SJCRH30 (cell line): ENCODE data around the gene RIPOR3. TPM values are rescaled to one million over a fixed set of nuclear protein-coding genes. Genes with fewer than 3 reads are reported as not detected.
"Not testable (repeated sequence)": the region's sequence is repeated elsewhere in the genome, so short reads cannot be mapped to it uniquely, and the experiment has no call there.

ENCODE experiments used
- DNase-seq, 2 experiments: peaks; one replicate each; pipeline ENCODE4 v3.0.0-alpha.2; 2015 to 2020
- H3K27ac ChIP-seq: fragments of 250-450 bp; sonication (Bioruptor Pico); 2 replicates; pipeline ENCODE4 v1.5.1; 2020; ENCODE audit warnings: mild to moderate bottlenecking, moderate library complexity
- H3K27me3 ChIP-seq: fragments of 250-450 bp; sonication (Bioruptor Pico); 2 replicates; pipeline ENCODE4 v1.5.1; 2020; ENCODE audit warnings: mild to moderate bottlenecking, moderate library complexity
- H3K36me3 ChIP-seq: fragments of 250-450 bp; sonication (Bioruptor Pico); 2 replicates; pipeline ENCODE4 v1.5.1; 2020; ENCODE audit warnings: mild to moderate bottlenecking, moderate library complexity
- H3K4me1 ChIP-seq: fragments of 250-450 bp; sonication (Bioruptor Pico); 2 replicates; pipeline ENCODE4 v1.5.1; 2020; ENCODE audit warnings: mild to moderate bottlenecking, moderate library complexity
- H3K4me3 ChIP-seq: fragments of 250-450 bp; sonication (Bioruptor Pico); 2 replicates; pipeline ENCODE4 v1.5.1; 2020; ENCODE audit warnings: mild to moderate bottlenecking, moderate library complexity
- H3K9me3 ChIP-seq: fragments of 250-450 bp; sonication (Bioruptor Pico); replicated peaks from 2 replicates; pipeline ENCODE4 v1.5.1; 2020; ENCODE audit warnings: mild to moderate bottlenecking, moderate library complexity
- total RNA-seq: library from RNA; depleted of rRNA; stranded (reverse); fragments of >200 nt; shearing (Covaris generic); gene quantifications from 2 replicates; pipeline ENCODE4 v1.2.3, GENCODE V29; 2014

The RIPOR3 gene
- total RNA-seq, 1 experiment from 2014 or later: 2.6 TPM

- no peak for DNase-seq
- Histone ChIP-seq H3K27ac (no peak overlapping the region), H3K4me1 (peaks cover 19% of the 10 kb centered on the region), H3K4me3 (no peak overlapping the region), H3K36me3 (no peaks in the 10 kb centered on the region), H3K9me3 (no peaks in the 10 kb centered on the region), H3K27me3 (peaks cover 3% of the 10 kb centered on the region; the same call in 1 of the 2 replicates)
Measured at GRCh38 chr20:50671626-50672025, 19.7 kb downstream of the RIPOR3 start.

GRCh38 chr20:50671010-50671409 lies 20.3 kb downstream of the RIPOR3 start:
- H3K27me3 ChIP-seq, H3K9me3 ChIP-seq, H3K4me3 ChIP-seq, H3K27ac ChIP-seq, H3K36me3 ChIP-seq, DNase-seq: not testable (repeated sequence)
- H3K4me1 ChIP-seq: peaks cover 18% of the 10 kb centered on the region

- peak; percentile 64 to 82 for DNase-seq
Measured at GRCh38 chr20:50670126-50670862, 21.0 kb downstream of the RIPOR3 start.

GRCh38 chr20:50668798-50669197 lies 22.5 kb downstream of the RIPOR3 start:
- H3K4me1 ChIP-seq: peaks cover 9% of the 10 kb centered on the region

More at GRCh38 chr20:50670126-50670862, 21.0 kb downstream of the RIPOR3 start:
- Histone ChIP-seq H3K4me1 (peaks cover 11% of the 10 kb centered on the region), H3K9me3 (no peaks in the 10 kb centered on the region), H3K4me3 (no peak overlapping the region), H3K36me3 (no peaks in the 10 kb centered on the region), H3K27me3 (peaks cover 3% of the 10 kb centered on the region; the same call in 1 of the 2 replicates), H3K27ac (no peak overlapping the region)

GRCh38 chr20:50668326-50668725 lies 23.0 kb downstream of the RIPOR3 start:
- no peak for DNase-seq

More at GRCh38 chr20:50668798-50669197, 22.5 kb downstream of the RIPOR3 start:
- peaks cover 3% of the 10 kb centered on the region; the same call in 1 of the 2 replicates for H3K27me3 ChIP-seq
- no peak overlapping the region for H3K4me3 ChIP-seq
- no peak overlapping the region for H3K27ac ChIP-seq
- no peak for DNase-seq
- no peaks in the 10 kb centered on the region for H3K36me3 ChIP-seq
- H3K9me3 ChIP-seq: no peaks in the 10 kb centered on the region

GRCh38 chr20:50666709-50667298 lies 24.5 kb downstream of the RIPOR3 start:
- Histone ChIP-seq H3K27ac (no peak overlapping the region), H3K4me3 (no peak overlapping the region)

More at GRCh38 chr20:50668326-50668725, 23.0 kb downstream of the RIPOR3 start:
- Histone ChIP-seq H3K36me3 (no peaks in the 10 kb centered on the region), H3K27me3 (peaks cover 3% of the 10 kb centered on the region; the same call in 1 of the 2 replicates), H3K4me3 (no peak overlapping the region), H3K9me3 (no peaks in the 10 kb centered on the region), H3K27ac (no peak overlapping the region), H3K4me1 (peaks cover 9% of the 10 kb centered on the region)

GRCh38 chr20:50664254-50664653 lies 27.1 kb downstream of the RIPOR3 start:
- Histone ChIP-seq H3K4me3 (no peak overlapping the region), H3K36me3 (no peaks in the 10 kb centered on the region), H3K27me3 (peaks cover 3% of the 10 kb centered on the region; the same call in 1 of the 2 replicates), H3K27ac (no peak overlapping the region), H3K9me3 (no peaks in the 10 kb centered on the region), H3K4me1 (peaks cover 6% of the 10 kb centered on the region; the same call in 1 of the 2 replicates)
- no peak for DNase-seq

More at GRCh38 chr20:50666709-50667298, 24.5 kb downstream of the RIPOR3 start:
- no peak for DNase-seq
- Histone ChIP-seq H3K9me3 (no peaks in the 10 kb centered on the region), H3K27me3 (peaks cover 3% of the 10 kb centered on the region; the same call in 1 of the 2 replicates), H3K36me3 (no peaks in the 10 kb centered on the region), H3K4me1 (peaks cover 9% of the 10 kb centered on the region)

- Histone ChIP-seq H3K27ac (no peak overlapping the region), H3K36me3 (no peaks in the 10 kb centered on the region), H3K4me1 (peaks cover 6% of the 10 kb centered on the region; the same call in 1 of the 2 replicates), H3K27me3 (peaks cover 3% of the 10 kb centered on the region; the same call in 1 of the 2 replicates), H3K4me3 (no peak overlapping the region), H3K9me3 (no peaks in the 10 kb centered on the region)
- no peak for DNase-seq
Measured at GRCh38 chr20:50663095-50663821, 28.1 kb downstream of the RIPOR3 start.

GRCh38 chr20:50659975-50660670 lies 31.2 kb downstream of the RIPOR3 start:
- no peak overlapping the region for H3K4me3 ChIP-seq
- no peak for DNase-seq
- H3K9me3 ChIP-seq: no peaks in the 10 kb centered on the region
- no peaks in the 10 kb centered on the region for H3K36me3 ChIP-seq
- H3K4me1 ChIP-seq: peaks cover 6% of the 10 kb centered on the region
- no peak overlapping the region for H3K27ac ChIP-seq
- H3K27me3 ChIP-seq: no peaks in the 10 kb centered on the region

GRCh38 chr20:50658804-50659380 lies 32.5 kb downstream of the RIPOR3 start:
- H3K27me3 ChIP-seq: no peaks in the 10 kb centered on the region
- peaks cover 13% of the 10 kb centered on the region for H3K4me1 ChIP-seq
- H3K36me3 ChIP-seq: no peaks in the 10 kb centered on the region
- DNase-seq: no peak
- H3K27ac ChIP-seq: no peak overlapping the region
- no peak overlapping the region for H3K4me3 ChIP-seq
- H3K9me3 ChIP-seq: no peaks in the 10 kb centered on the region

- DNase-seq: peak; percentile 83 to 92
- Histone ChIP-seq H3K36me3 (no peaks in the 10 kb centered on the region), H3K27ac (peak overlapping the region; percentile 79), H3K4me3 (peak overlapping the region; percentile 45), H3K9me3 (no peaks in the 10 kb centered on the region), H3K4me1 (peaks cover 18% of the 10 kb centered on the region), H3K27me3 (no peaks in the 10 kb centered on the region)
Measured at GRCh38 chr20:50655311-50655880, 35.9 kb downstream of the RIPOR3 start.

GRCh38 chr20:50654904-50655303 lies 36.4 kb downstream of the RIPOR3 start:
- peaks cover 18% of the 10 kb centered on the region for H3K4me1 ChIP-seq
- H3K9me3 ChIP-seq: no peaks in the 10 kb centered on the region
- H3K27me3 ChIP-seq: no peaks in the 10 kb centered on the region
- peak overlapping the region; percentile 79 for H3K27ac ChIP-seq
- DNase-seq: peak; percentile 71 to 76
- no peaks in the 10 kb centered on the region for H3K36me3 ChIP-seq
- H3K4me3 ChIP-seq: peak overlapping the region; percentile 45

- Histone ChIP-seq H3K4me3 (no peak overlapping the region), H3K36me3 (no peaks in the 10 kb centered on the region), H3K4me1 (peaks cover 18% of the 10 kb centered on the region), H3K27me3 (no peaks in the 10 kb centered on the region), H3K9me3 (no peaks in the 10 kb centered on the region), H3K27ac (peak overlapping the region; percentile 15)
- peak; percentile 93 to 95 for DNase-seq
Measured at GRCh38 chr20:50652702-50653294, 38.5 kb downstream of the RIPOR3 start.
